GM21576 (cell line): Measurements from ENCODE around the gene VKORC1.
"Not testable (repeated sequence)": the region's sequence is repeated elsewhere in the genome, so short reads cannot be mapped to it uniquely, and the experiment has no call there.

ENCODE experiments used
- ATAC-seq: cut with Tn5 transposase; IDR thresholded peaks from one replicate; pipeline ENCODE4 v1.9.1; 2021; ENCODE audit warnings: mild to moderate bottlenecking, moderate library complexity; ENCODE audit not compliant: unreplicated experiment

Gene VKORC1

GRCh38 chr16:31108035-31108793 lies 13.6 kb upstream of the VKORC1 start, which contains the start of gene BCKDK:
Gene BCKDK, plus strand, starts transcription at chr16:31108386. Its CDS starts 838 bp downstream, at chr16:31109224.
- ATAC-seq = peak; percentile 82

GRCh38 chr16:31107465-31107867 lies 12.9 kb upstream of the VKORC1 start:
- ATAC-seq = peak; percentile 47

GRCh38 chr16:31106509-31107464 lies 12.2 kb upstream of the VKORC1 start:
- ATAC-seq = no peak

GRCh38 chr16:31105677-31106213 lies 11.1 kb upstream of the VKORC1 start:
- no peak for ATAC-seq

GRCh38 chr16:31100876-31101641 lies 6.5 kb upstream of the VKORC1 start:
- not testable (repeated sequence) for ATAC-seq

GRCh38 chr16:31099860-31100638 lies 5.5 kb upstream of the VKORC1 start:
- no peak for ATAC-seq

GRCh38 chr16:31094088-31094423 lies 541 bp downstream of the VKORC1 start:
- no peak for ATAC-seq

GRCh38 chr16:31093132-31093703 lies 1.4 kb downstream of the VKORC1 start:
- ATAC-seq = no peak

GRCh38 chr16:31092330-31092729 lies 2.3 kb downstream of the VKORC1 start:
- ATAC-seq = no peak

- no peak for ATAC-seq
Observed at GRCh38 chr16:31090540-31090939, 4.1 kb downstream of the VKORC1 start.

GRCh38 chr16:31089199-31089598 lies 5.4 kb downstream of the VKORC1 start:
- ATAC-seq = no peak

- ATAC-seq = no peak
Observed at GRCh38 chr16:31088459-31089183, 6.0 kb downstream of the VKORC1 start, which contains the start of gene PRSS53. Gene PRSS53, minus strand, starts transcription at chr16:31088943. Its CDS starts 134 bp downstream, at chr16:31088809.

GRCh38 chr16:31087971-31088370 lies 6.6 kb downstream of the VKORC1 start:
- no peak for ATAC-seq

GRCh38 chr16:31087481-31087880 lies 7.1 kb downstream of the VKORC1 start:
- ATAC-seq = no peak

- no peak for ATAC-seq
Observed at GRCh38 chr16:31086629-31086906, 8.0 kb downstream of the VKORC1 start.

GRCh38 chr16:31085873-31086628 lies 8.5 kb downstream of the VKORC1 start:
- no peak for ATAC-seq

GRCh38 chr16:31085411-31085810 lies 9.2 kb downstream of the VKORC1 start:
- no peak for ATAC-seq

- no peak for ATAC-seq
Observed at GRCh38 chr16:31084584-31085302, 9.9 kb downstream of the VKORC1 start.
